Activated CD4-positive, alpha-beta T cell treated with anti-CD3 and anti-CD28 coated beads, Interleukin-2, amount 50 U/mL, for 16 hours (primary cell): ENCODE results near the gene FXYD7.
"Not testable (repeated sequence)": the region's sequence is repeated elsewhere in the genome, so short reads cannot be mapped to it uniquely, and the experiment has no call there.

ENCODE experiments used
- DNase-seq: peaks from one replicate; pipeline ENCODE4 v3.0.0-alpha.2; 2020

The FXYD7 gene

GRCh38 chr19:35143231-35143715, at the start of gene FXYD7:
Gene FXYD7 (plus strand): TSS chr19:35143255. CDS start chr19:35143334, 79 bp downstream.
- DNase-seq = no peak

GRCh38 chr19:35093430-35093829, 49.6 kb upstream of the FXYD7 start:
- no peak for DNase-seq

- DNase-seq = no peak
Measured at GRCh38 chr19:35093941-35094647, 49.0 kb upstream of the FXYD7 start.

- no peak for DNase-seq
Measured at GRCh38 chr19:35094656-35095055, 48.4 kb upstream of the FXYD7 start.

DNA sequence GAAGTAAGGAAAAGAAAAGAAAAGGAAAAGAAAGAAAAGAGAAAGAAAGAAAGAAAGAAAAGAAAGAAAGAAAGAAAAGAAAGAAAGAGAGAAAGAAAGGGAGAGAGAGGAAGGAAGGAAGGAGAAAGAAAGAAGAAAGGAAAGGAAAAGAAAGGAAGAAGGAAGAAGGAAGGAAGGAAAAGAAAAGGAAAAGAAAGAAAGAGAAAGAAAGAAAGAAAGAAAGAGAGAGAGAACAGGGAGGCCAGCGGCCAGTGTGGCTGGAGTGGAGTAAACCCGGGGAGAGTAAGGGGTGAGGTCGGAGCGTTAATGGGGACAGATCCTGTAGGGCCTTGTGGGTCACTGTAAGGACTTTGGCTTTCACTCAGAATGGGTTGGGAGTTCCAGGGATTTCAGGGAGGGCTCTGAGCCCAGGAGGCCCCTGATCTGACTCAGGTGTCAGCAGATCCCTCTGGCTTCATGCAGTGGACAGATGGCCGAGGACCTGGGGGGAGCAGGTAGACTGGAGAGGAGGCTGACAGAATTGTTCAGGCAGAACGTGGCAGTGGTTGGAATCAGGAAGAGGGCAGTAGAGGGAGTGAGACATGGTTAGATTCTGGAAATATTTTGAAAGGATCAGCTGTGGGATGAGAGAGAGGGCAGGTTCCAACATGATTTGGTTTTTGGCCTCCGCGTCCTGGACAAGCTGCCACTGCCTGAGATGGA, 47.2 kb upstream of the FXYD7 start:
- no peak for DNase-seq

- DNase-seq = no peak
Measured at GRCh38 chr19:35098413-35099049, 44.5 kb upstream of the FXYD7 start.

DNA sequence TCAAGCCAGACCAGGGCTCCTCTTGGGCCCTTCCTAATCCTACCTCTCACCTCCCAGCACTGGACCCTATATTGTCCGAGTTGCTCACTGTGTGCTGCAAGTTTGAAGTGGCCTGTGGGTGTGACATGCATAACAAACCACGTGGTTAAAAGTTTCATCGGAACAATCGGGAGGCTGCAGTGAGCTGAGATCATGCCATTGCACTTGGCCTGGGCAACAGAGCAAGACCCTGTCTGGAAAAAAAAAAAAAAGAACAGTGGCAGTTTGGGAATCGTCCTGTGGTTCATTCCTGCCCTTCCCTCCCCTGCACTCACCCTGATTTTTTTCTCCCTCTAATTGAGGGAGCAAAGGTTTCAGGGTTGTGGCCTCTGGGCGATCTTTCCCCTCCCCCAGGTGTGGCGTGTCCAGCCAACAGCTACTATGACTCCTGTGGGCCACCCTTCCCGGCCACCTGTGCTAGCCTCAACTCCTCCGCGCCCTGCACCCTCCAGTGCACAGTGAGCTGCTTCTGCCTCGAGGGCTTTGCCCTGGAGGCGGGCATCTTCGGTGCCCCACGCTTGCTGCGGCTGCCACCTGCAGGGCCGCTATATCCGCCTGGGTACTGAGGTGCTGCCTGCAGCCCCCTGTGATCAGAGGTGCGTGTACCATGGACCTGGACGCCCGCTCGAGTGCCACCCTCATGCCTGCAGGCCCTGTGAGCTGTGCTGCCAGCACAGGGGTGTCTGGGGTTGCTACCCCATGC, 43.7 kb upstream of the FXYD7 start:
- DNase-seq = no peak

DNA sequence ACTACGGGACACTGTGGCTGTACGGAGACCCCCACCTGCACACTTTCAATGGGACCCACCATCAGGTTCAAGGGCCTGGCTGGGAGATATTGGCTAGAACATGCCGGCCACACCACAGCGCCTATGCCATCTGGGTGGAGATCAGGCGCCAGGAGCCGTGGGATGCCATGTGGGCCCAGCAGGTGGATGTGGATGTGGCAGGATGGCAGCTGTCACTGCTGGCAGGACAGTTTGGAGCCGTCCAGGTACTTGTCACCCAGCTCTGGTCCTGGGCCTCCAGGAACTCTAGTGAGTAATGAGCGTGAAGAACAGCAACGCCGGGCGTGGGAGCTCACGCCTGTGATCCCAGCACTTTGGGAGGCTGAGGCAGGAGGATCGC, 43.2 kb upstream of the FXYD7 start:
- no peak for DNase-seq

DNA sequence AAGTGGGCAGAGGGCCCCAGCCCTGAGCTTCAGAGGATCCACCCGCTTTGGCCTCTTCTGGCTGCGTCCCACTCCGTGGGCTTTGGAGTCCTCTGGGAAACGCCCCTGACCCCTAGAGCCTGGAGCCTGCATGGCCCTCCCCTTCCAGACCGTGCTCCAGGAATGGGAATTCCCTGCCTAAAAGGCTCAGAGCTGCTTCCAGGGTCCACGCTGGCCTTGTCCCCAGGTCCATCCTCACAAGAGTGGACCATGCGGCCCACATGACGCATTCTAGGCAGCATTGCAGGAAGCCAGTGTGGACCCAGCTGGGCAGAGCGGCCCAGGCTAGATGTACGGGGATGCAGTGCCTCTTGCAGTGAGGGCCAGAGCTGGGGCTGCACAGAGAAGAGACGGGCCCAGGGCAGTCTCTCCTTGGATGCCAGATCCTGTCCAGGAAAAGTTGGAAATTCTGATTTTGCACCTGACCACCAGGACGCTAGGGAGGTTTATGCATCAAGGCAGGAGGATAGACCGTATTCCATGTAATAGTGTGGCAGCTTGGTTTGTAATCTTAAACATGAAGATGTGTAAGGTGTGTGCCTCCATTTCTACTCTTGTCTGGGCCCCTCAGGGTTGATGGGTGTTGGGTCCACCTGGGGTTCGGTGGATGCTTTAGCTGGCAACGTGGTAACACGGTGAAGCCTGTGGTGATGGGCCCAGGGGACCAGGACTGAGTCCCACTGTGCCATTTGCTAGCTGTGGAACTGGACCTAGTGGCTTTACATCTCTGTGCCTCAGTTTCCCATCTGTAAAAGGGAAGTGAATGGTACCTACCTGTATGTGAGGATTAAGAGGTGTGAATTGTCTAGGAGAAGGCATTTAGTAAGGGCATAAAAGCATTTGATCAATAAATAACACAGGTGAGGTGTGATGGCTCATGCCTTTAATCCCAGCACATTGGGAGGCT, 42.2 kb upstream of the FXYD7 start:
- DNase-seq = no peak

DNA sequence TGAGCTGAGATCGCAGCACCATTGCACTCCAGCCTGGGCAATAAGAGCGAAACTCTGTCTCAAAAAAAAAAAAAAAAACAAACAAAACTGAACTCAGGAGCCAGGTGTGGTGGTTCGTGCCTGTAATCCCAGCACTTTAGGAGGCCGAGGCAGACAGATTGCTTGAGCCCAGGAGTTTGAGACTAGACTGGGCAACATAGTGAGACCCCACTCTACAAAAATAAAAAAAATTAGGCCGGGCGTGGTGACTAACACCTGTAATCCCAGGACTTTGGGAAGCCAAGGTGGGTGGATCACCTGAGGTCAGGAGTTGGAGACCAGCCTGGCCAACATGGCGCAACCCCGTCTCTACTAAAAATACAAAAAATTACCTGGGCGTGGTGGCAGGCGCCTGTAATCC, 41.1 kb upstream of the FXYD7 start:
- not testable (repeated sequence) for DNase-seq

DNA sequence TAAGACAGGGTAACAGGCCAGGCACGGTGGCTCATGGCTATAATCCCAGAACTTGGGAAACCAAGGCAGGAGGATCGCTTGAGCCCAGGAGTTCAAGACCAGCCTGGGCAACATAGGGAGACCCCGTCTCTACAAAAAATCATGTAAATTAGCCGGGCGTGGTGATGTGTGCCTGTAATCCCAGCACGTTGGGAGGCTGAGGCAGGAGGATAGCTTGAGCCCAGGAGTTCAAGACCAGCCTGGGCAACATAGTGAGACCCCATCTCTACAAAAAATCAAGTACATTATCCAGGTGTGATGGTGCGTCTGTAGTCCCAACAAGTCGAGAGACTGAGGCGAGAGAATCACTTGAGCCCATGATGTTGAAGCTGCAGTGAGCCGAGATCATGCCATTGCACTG, 39.4 kb upstream of the FXYD7 start:
- not testable (repeated sequence) for DNase-seq

DNA sequence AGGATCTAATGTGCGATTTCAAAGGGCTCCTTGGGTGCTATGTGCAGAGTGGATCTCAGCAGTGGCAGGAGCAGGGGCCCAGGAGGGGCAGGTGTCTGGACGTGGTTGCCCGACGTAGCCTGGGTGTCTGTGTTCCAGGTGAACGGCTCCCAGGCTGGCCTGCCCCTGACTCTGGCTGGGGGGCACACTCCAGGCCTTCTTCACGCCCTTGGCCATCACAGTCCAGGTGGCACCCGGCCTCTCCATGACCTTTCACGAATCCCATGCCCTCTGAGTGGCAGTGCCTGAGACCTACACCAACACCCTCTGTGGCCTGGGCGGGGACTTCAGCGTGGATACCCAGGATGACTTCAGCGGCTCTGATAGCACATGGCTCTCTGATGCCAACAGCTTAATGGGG, 38.7 kb upstream of the FXYD7 start:
- DNase-seq = no peak

GRCh38 chr19:35105047-35105410, 38.0 kb upstream of the FXYD7 start:
- DNase-seq = no peak

DNA sequence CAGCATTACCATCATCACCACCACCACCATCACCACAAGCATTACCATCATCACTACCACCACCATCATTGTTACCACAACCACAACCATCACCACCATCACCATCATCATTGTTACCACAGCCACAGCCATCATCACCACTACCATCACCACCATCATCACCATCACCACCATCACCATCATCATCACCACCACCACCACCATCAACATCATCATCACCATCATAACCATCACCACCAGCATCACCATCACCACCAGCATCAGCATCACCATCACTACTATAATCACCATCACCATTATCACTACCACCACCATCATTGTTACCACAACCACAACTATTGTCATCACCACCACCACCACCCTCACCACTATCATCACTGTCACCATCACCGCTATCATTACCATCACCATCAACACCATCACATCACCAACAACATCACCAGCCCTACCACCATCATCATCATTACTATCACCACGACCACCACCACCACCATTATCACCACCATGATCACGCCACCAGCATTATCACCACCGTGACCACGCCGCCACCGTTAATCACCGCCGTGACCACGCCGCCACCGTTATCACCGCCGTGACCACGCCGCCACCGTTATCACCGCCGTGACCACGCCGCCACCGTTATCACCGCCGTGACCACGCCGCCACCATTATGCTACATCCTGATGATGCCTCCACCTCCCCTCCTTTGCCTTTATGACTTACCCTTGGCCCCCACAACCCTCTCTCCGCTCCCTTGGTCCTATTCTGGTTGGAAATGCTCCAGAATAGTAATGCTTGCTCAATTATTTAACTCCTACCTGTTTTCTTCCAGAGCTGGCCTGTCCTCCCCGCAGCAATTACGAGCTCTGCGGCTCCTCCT, 37.4 kb upstream of the FXYD7 start:
- DNase-seq = no peak

DNA sequence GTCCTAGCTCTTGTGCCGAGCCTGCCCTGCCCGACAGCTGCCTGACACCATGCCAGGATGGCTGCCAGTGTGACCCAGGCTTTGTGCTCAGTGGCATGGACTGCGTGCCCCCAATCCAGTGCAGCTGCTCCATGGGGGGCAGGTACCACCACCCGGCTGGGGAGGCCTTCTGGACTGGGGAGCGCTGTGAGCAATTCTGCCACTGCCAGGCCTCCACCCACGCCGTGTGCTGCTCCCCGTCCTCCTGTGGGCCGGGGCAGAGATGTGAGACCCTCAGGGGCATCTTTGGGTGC, 36.8 kb upstream of the FXYD7 start:
- DNase-seq = no peak

GRCh38 chr19:35106898-35107541, 36.0 kb upstream of the FXYD7 start:
- DNase-seq = no peak

- no peak for DNase-seq
Measured at GRCh38 chr19:35107545-35107944, 35.5 kb upstream of the FXYD7 start.

- no peak for DNase-seq
Measured at GRCh38 chr19:35108730-35109129, 34.3 kb upstream of the FXYD7 start.

DNA sequence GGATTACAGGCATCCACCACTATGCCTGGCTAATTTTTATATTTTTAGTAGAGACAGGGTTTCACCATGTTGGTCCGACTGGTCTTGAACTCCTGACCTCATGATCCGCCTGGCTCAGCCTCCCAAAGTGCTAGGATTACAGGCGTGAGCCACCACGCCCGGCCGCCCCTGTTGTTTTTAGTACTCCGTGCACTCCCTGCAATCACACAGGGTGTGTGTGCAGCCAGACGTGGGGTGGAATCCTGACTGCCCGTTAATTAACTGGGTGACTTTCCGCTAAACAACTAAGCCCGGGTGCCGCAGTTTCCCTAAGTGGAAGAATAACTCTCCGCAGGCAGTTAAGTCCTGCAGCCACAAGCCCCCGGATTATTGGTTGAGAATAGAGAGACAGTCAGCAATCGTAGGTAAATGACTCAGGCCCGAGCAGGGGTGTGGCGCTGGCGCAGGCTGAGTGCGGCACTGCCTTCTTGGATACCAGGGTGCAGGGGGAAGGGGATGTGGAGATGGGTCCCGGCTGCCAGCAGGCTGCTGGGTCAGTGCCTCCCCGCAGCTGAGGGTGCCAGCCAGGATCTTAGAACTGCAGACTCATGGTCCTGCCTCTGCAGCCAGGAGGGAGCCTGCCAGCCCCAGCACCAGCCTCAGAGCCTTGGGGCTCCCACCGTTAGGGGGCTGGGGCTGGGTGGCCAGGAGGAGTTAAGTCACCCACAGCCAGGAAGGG, 33.5 kb upstream of the FXYD7 start:
- DNase-seq = no peak

DNA sequence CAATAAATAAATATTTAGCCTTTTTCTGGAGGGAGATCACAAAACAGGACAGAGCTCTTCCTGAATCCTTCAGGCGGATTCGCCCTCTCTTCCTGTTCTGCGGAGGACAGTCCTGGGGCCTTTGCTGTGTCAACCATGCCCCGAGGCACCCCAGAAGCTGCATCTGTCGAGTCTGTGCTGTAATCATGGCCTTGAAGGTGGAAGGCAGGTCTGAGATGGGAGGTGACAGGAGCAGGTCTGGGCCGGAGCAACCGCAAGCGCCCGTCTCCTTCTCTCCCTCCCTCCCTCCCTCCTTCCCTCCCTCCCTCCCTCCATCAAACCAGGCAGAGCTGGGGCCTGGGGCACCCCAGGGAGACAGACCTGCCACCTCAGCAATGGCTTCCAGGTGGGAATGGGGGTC, 32.1 kb upstream of the FXYD7 start:
- no peak for DNase-seq
